Skeletal muscle satellite cell (primary cell): Measurements from ENCODE around the gene CTSH.

Experiments
- H3K27me3 ChIP-seq: 2 replicates; pipeline ENCODE4 v1.7.0; 2013; ENCODE audit warnings: low read length; ENCODE audit not compliant: control insufficient read depth, insufficient read depth
- H3K36me3 ChIP-seq: 2 replicates; pipeline ENCODE4 v1.7.0; 2013; ENCODE audit warnings: mild to moderate bottlenecking, control low read depth, low read length; ENCODE audit not compliant: insufficient read depth
- H3K4me1 ChIP-seq: 2 replicates; pipeline ENCODE4 v1.7.0; 2013; ENCODE audit warnings: low read length; ENCODE audit not compliant: control insufficient read depth, insufficient read depth
- H3K4me2 ChIP-seq: 2 replicates; pipeline ENCODE4 v1.7.0; 2013; ENCODE audit warnings: mild to moderate bottlenecking, low read length
- H3K4me3 ChIP-seq: 2 replicates; pipeline ENCODE4 v1.7.0; 2013; ENCODE audit warnings: low read length
- H3K9ac ChIP-seq: 2 replicates; pipeline ENCODE4 v1.7.0; 2013; ENCODE audit warnings: mild to moderate bottlenecking, low read depth, low read length, moderate library complexity
- H3K9me3 ChIP-seq: replicated peaks from 2 replicates; pipeline ENCODE4 v1.7.0; 2013; ENCODE audit warnings: mild to moderate bottlenecking, control low read depth, low read length

Gene CTSH

GRCh38 chr15:78985859-78986475 is 41.1 kb upstream of the CTSH start:
- H3K4me1 ChIP-seq = peaks cover 33% of the 10 kb centered on the region
- H3K9ac ChIP-seq = no peak overlapping the region
- no peaks in the 10 kb centered on the region for H3K27me3 ChIP-seq
- no peak overlapping the region for H3K4me3 ChIP-seq
- no peaks in the 10 kb centered on the region for H3K36me3 ChIP-seq
- no peak overlapping the region for H3K4me2 ChIP-seq
- H3K9me3 ChIP-seq = no peaks in the 10 kb centered on the region

DNA sequence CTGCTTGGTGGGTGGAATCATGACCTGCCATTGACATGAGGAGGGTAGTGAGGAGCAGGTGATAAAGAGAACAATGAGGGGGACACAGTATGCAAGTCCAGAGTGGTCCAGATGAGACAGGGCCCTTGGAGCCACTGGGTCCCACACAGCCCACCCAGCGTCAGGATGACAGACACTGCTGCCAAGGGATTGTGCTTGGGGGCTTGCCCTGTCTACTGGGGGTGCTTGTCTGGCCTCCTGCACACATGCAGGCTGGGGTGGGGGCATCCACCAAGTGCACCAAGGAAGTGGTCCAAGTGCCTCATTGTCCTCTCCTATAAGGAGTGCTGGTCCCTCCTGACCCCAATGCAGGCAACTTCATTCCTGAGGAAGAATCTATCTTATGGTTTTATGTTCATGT is 39.2 kb upstream of the CTSH start:
- Histone ChIP-seq H3K36me3 (no peaks in the 10 kb centered on the region), H3K9ac (no peak overlapping the region), H3K4me1 (peaks cover 19% of the 10 kb centered on the region), H3K9me3 (no peaks in the 10 kb centered on the region), H3K4me3 (no peak overlapping the region), H3K4me2 (no peak overlapping the region), H3K27me3 (no peaks in the 10 kb centered on the region)

DNA sequence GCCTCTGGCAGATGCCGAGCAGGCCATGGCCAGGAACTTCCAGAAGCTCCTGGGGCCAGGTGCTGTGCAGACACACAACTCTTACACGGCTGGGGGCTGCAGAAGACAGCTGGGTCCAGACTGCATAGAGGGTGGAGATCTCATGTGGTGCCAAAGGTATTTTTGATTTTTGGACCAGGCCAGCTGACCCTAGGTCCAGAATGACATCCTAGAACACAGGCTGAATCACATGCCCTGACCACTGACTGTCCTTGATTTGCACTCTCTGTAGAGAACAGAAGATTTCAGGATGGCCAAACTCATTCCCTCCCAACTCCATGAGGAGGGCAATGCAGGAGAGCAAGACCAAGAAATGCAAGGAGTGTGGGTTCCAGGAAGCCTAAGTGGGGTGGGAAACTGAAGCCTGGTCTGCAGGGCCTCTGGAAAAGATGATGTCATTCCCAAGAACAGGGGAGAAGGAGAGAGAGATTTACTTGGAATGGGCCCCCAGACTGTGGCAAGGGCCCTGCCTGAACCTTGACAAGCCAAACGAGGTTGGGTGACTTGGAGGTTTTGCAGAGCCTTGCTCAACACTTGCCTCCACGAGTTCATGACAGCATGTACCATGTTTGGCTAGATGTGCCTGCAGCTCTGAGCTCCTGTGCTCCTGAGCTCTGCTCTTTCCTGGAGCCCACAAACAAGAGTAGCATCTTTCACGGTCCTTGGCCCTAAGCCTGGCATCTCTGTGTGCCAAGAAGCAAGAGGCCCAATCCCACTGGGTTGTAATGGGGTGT is 38.5 kb upstream of the CTSH start:
- Histone ChIP-seq H3K4me1 (peaks cover 12% of the 10 kb centered on the region), H3K36me3 (no peaks in the 10 kb centered on the region)

DNA sequence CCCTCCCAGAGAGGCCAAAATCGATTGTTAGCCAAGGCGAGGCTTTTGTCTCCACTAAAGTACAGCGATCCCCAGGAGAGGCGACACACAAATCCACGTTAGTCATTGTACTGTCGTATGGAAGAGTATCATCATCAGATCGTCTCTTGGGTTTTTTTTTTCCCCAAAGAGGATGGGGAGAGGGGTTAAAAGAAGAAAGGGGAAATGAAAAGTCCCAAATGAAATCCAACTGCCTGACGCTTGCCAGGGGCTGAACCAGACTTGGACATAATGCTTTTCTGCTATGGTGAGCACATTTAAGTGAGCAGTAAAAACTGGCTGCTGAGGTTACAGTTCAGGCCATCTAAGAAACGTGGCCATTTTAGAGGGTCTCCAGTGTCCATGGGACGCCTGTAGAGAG is 37.9 kb upstream of the CTSH start:
- Histone ChIP-seq H3K4me3 (no peak overlapping the region), H3K4me1 (peaks cover 6% of the 10 kb centered on the region), H3K27me3 (no peaks in the 10 kb centered on the region), H3K36me3 (no peaks in the 10 kb centered on the region), H3K9ac (no peak overlapping the region), H3K9me3 (no peaks in the 10 kb centered on the region), H3K4me2 (no peak overlapping the region)

More for the DNA sequence above, 38.5 kb upstream of the CTSH start:
- H3K9ac ChIP-seq = no peak overlapping the region
- no peaks in the 10 kb centered on the region for H3K27me3 ChIP-seq
- no peaks in the 10 kb centered on the region for H3K9me3 ChIP-seq
- no peak overlapping the region for H3K4me2 ChIP-seq
- no peak overlapping the region for H3K4me3 ChIP-seq

- Histone ChIP-seq H3K27me3 (no peaks in the 10 kb centered on the region), H3K4me1 (peaks cover 4% of the 10 kb centered on the region), H3K4me3 (no peak overlapping the region), H3K9ac (no peak overlapping the region), H3K4me2 (no peak overlapping the region), H3K9me3 (no peaks in the 10 kb centered on the region), H3K36me3 (no peaks in the 10 kb centered on the region)
Measured at GRCh38 chr15:78981532-78982313, 36.9 kb upstream of the CTSH start.

- H3K9me3 ChIP-seq = no peaks in the 10 kb centered on the region
- no peak overlapping the region for H3K4me3 ChIP-seq
- no peak overlapping the region for H3K9ac ChIP-seq
- no peaks in the 10 kb centered on the region for H3K27me3 ChIP-seq
- no peak overlapping the region for H3K4me2 ChIP-seq
- no peaks in the 10 kb centered on the region for H3K36me3 ChIP-seq
- H3K4me1 ChIP-seq = peaks cover 4% of the 10 kb centered on the region
Measured at GRCh38 chr15:78979456-78980320, 34.8 kb upstream of the CTSH start.

- peaks cover 4% of the 10 kb centered on the region for H3K4me1 ChIP-seq
- H3K4me3 ChIP-seq = no peak overlapping the region
- no peaks in the 10 kb centered on the region for H3K27me3 ChIP-seq
- no peaks in the 10 kb centered on the region for H3K9me3 ChIP-seq
- no peak overlapping the region for H3K9ac ChIP-seq
- no peak overlapping the region for H3K4me2 ChIP-seq
- H3K36me3 ChIP-seq = no peaks in the 10 kb centered on the region
Measured at GRCh38 chr15:78978601-78979179, 33.8 kb upstream of the CTSH start.

DNA sequence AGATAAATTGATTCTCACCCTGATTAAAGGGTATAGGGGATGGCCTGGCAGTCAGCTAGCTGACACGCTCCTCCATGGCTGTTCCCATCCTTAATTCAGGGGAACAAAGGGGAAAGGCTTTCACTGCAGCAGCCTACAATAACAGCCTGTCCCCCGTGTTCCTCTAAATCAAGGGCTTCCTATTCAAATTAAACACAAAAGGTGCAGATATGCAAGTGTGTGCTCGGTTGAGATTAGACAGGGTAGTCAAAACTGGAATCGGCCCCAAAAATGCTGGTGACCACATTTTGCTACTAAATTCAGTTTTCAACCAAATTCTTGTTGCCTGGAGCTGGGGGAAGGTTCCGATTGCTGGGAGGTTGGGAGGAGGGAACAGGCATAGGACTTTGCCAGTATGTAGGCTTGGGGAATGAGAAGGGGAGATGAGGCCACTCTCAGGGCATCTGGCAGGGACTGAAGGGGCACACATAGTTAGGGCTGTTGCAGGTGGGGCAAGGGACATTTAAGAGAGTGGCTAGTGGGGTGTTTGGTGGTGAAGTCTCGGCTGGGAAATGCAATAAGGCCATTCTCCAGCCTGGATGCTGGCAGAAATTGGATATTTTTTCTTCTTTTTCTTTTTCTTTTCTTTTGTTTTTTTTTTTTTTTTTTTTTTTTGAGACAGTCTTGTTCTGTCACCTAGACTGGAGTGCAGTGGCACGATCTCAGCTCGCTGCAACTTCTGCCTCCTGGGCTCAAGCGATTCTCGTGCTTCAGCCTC is 32.9 kb upstream of the CTSH start:
- no peaks in the 10 kb centered on the region for H3K9me3 ChIP-seq
- H3K27me3 ChIP-seq = no peaks in the 10 kb centered on the region
- H3K4me3 ChIP-seq = no peak overlapping the region
- H3K4me1 ChIP-seq = peaks cover 3% of the 10 kb centered on the region
- no peak overlapping the region for H3K9ac ChIP-seq
- H3K36me3 ChIP-seq = no peaks in the 10 kb centered on the region
- no peak overlapping the region for H3K4me2 ChIP-seq

- no peaks in the 10 kb centered on the region for H3K9me3 ChIP-seq
- no peak overlapping the region for H3K4me2 ChIP-seq
- no peaks in the 10 kb centered on the region for H3K27me3 ChIP-seq
Measured at GRCh38 chr15:78977091-78977571, 32.3 kb upstream of the CTSH start.

GRCh38 chr15:78976691-78977090 is 31.8 kb upstream of the CTSH start:
- H3K4me2 ChIP-seq = no peak overlapping the region
- no peaks in the 10 kb centered on the region for H3K36me3 ChIP-seq
- no peak overlapping the region for H3K9ac ChIP-seq
- H3K9me3 ChIP-seq = no peaks in the 10 kb centered on the region
- H3K4me3 ChIP-seq = no peak overlapping the region
- H3K27me3 ChIP-seq = no peaks in the 10 kb centered on the region
- H3K4me1 ChIP-seq = no peaks in the 10 kb centered on the region

More at GRCh38 chr15:78977091-78977571, 32.3 kb upstream of the CTSH start:
- Histone ChIP-seq H3K36me3 (no peaks in the 10 kb centered on the region), H3K4me3 (no peak overlapping the region), H3K9ac (no peak overlapping the region), H3K4me1 (no peaks in the 10 kb centered on the region)
